ENCODE data around the gene PLA2G4D. TPM values are rescaled to one million over a fixed set of nuclear protein-coding genes. Genes with fewer than 3 reads are reported as not detected.

Gene PLA2G4D
- total RNA-seq, 1 experiment from 2014 or later = 0.34 TPM

- Histone ChIP-seq H2AFZ (ENCODE audit: low read depth, low read length, poor library complexity, severe bottlenecking) (no peak overlapping the region), H4K20me1 (ENCODE audit: insufficient read depth) (no peaks in the 10 kb centered on the region), H3K27ac (ENCODE audit: low read depth, low read length) (no peak overlapping the region), H3K36me3 (ENCODE audit: control insufficient read depth in 1 of 2, insufficient read depth in 2 of 2, low read length in 2 of 2) (no peaks in the 10 kb centered on the region), H3K4me1 (ENCODE audit: control insufficient read depth in 1 of 2, insufficient read depth in 2 of 2, low read length in 2 of 2) (peaks cover 5 to 8% of the 10 kb centered on the region in 2 experiments; a peak in 3 of 4 replicates), H3K9me3 (ENCODE audit: control insufficient read depth in 1 of 2, insufficient read depth in 1 of 2, low read depth in 1 of 2, low read length in 2 of 2) (no peaks in the 10 kb centered on the region), H3K79me2 (ENCODE audit: insufficient read depth, low read length) (no peaks in the 10 kb centered on the region), H3K9ac (ENCODE audit: low read length) (no peak overlapping the region), H3K4me2 (ENCODE audit: low read length) (no peak overlapping the region), H3K4me3 (replicated peaks in 1 of 2; ENCODE audit: low read depth in 1 of 2, low read length in 2 of 2) (no peak overlapping the region), H3K9me2 (ENCODE audit: insufficient read depth) (no peaks in the 10 kb centered on the region), H3K27me3 (ENCODE audit: insufficient read depth, low read length) (no peaks in the 10 kb centered on the region; the same call in 1 of the 2 replicates)
- CTCF ChIA-PET = interaction anchor here (1.2 to 5.9 kb wide), 2 partner anchors 146 to 164 kb away, joined by 3 to 47 read pairs; partner anchors contain the start of gene EHD4
- POLR2A ChIA-PET = no interaction called here
- TF ChIP-seq MAX (IDR thresholded peaks at IDR 0.05) (no peak), EGR1 (IDR thresholded peaks at IDR 0.05; ENCODE audit: low read depth) (no peak), ELF1 (IDR thresholded peaks at IDR 0.05; ENCODE audit: borderline replicate concordance, low read depth) (no peak), REST (IDR thresholded peaks at IDR 0.05; ENCODE audit: low read depth) (no peak)
- DNase-seq (ENCODE audit: low read depth, low spot score) (no peak), ATAC-seq (no peak)
- BruUV-seq (replicated peaks) = no TSS peak
- intact Hi-C loops (cut with micrococcal nuclease) = no loop called here
- RAD21 ChIA-PET (ENCODE audit: low non-redundant PET in 1 of 2, low total read pairs in 2 of 2, uncharacterized antibody in 2 of 2, unreplicated experiment in 2 of 2) = no interaction called here
Measured at GRCh38 chr15:42136513-42136912, 42.2 kb upstream of the PLA2G4D start.

GRCh38 chr15:42135351-42135750 is 41.0 kb upstream of the PLA2G4D start:
- no peak overlapping the region for H2AFZ ChIP-seq (ENCODE audit: low read depth, low read length, poor library complexity, severe bottlenecking)
- no peaks in the 10 kb centered on the region for H3K27me3 ChIP-seq (ENCODE audit: insufficient read depth, low read length)
- no peaks in the 10 kb centered on the region for H3K9me3 ChIP-seq (ENCODE audit: control insufficient read depth in 1 of 2, insufficient read depth in 1 of 2, low read depth in 1 of 2, low read length in 2 of 2)
- no peak overlapping the region for H3K27ac ChIP-seq (ENCODE audit: low read depth, low read length)
- no TSS peak for BruUV-seq (replicated peaks)
- no peak for ATAC-seq
- no peak overlapping the region for H3K4me3 ChIP-seq (replicated peaks in 1 of 2; ENCODE audit: low read depth in 1 of 2, low read length in 2 of 2)
- H3K79me2 ChIP-seq (ENCODE audit: insufficient read depth, low read length) = no peaks in the 10 kb centered on the region
- no peaks in the 10 kb centered on the region for H4K20me1 ChIP-seq (ENCODE audit: insufficient read depth)
- H3K36me3 ChIP-seq (ENCODE audit: control insufficient read depth in 1 of 2, insufficient read depth in 2 of 2, low read length in 2 of 2) = no peaks in the 10 kb centered on the region
- H3K9ac ChIP-seq (ENCODE audit: low read length) = no peak overlapping the region
- ChIA-PET CTCF (interaction anchor here (0.9 to 5.9 kb wide), 7 partner anchors 13 to 337 kb away, joined by 3 to 47 read pairs (median 4); partner anchors contain the start of gene PLA2G4F), POLR2A (no interaction called here), RAD21 (ENCODE audit: low non-redundant PET in 1 of 2, low total read pairs in 2 of 2, uncharacterized antibody in 2 of 2, unreplicated experiment in 2 of 2) (no interaction called here)
- no peak overlapping the region for H3K4me2 ChIP-seq (ENCODE audit: low read length)
- no peaks in the 10 kb centered on the region for H3K9me2 ChIP-seq (ENCODE audit: insufficient read depth)
- intact Hi-C loops (cut with micrococcal nuclease) = no loop called here
- no peak for DNase-seq (ENCODE audit: low read depth, low spot score)
- H3K4me1 ChIP-seq (ENCODE audit: control insufficient read depth in 1 of 2, insufficient read depth in 2 of 2, low read length in 2 of 2) = peaks cover 5 to 8% of the 10 kb centered on the region in 2 experiments; a peak in 3 of 4 replicates
- TF ChIP-seq CEBPB (IDR thresholded peaks at IDR 0.05; ENCODE audit: low read depth) (no peak), CBX3 (IDR thresholded peaks at IDR 0.05; ENCODE audit: low read depth) (no peak), YY1 (IDR thresholded peaks at IDR 0.05; ENCODE audit: extremely low read depth, insufficient replicate concordance, low read depth, low read length) (no peak), JUND (IDR thresholded peaks at IDR 0.05) (no peak), EGR1 (IDR thresholded peaks at IDR 0.05; ENCODE audit: low read depth) (no peak), ATF3 (IDR thresholded peaks at IDR 0.05) (no peak), ELF1 (IDR thresholded peaks at IDR 0.05; ENCODE audit: borderline replicate concordance, low read depth) (no peak), RAD21 (IDR thresholded peaks at IDR 0.05; ENCODE audit: low read depth) (no peak), ZFX (IDR thresholded peaks at IDR 0.05) (no peak), SRF (IDR thresholded peaks at IDR 0.05; ENCODE audit: low read depth) (no peak), SIN3A (IDR thresholded peaks at IDR 0.05; ENCODE audit: low read depth) (no peak), POLR2AphosphoS5 (IDR thresholded peaks at IDR 0.05; ENCODE audit: low read depth, low read length) (no peak), POLR2A (IDR thresholded peaks at IDR 0.05; ENCODE audit: borderline replicate concordance, extremely low read depth, insufficient read depth, insufficient read length) (no peak), SP1 (IDR thresholded peaks at IDR 0.05; ENCODE audit: low read depth) (no peak), TCF7L2 (IDR thresholded peaks at IDR 0.05; ENCODE audit: borderline replicate concordance, extremely low read depth, insufficient read depth, insufficient read length) (no peak), ZNF274 (IDR thresholded peaks at IDR 0.05; ENCODE audit: low read depth, low read length) (no peak), MAX (IDR thresholded peaks at IDR 0.05) (no peak), EZH2phosphoT487 (IDR thresholded peaks at IDR 0.05; ENCODE audit: borderline replicate concordance) (no peak)
